Right lobe of liver (tissue), 6 donors: ENCODE data around the gene LTBR. TPM values are rescaled to one million over a fixed set of nuclear protein-coding genes. Genes with fewer than 3 reads are reported as not detected.
A peak's percentile ranks its signal among the peaks of the same experiment; 100 is the strongest.

ENCODE experiments used
- ATAC-seq, 4 donors: fragments of 200-7000 bp; cut with Tn5 transposase; one replicate each; pipeline ENCODE4 v1.9.1; 2020; ENCODE audit warnings: mild to moderate bottlenecking in 4 of 4, moderate library complexity in 4 of 4
- DNase-seq, 3 donors: peaks; one replicate each; pipeline ENCODE4 v3.0.0-alpha.2; 2020
- H3K27ac ChIP-seq, 3 donors: fragments of 200-600 bp; one replicate each; pipeline ENCODE4 v1.8.0; 2022
- H3K27me3 ChIP-seq, 2 donors: fragments of 200-600 bp; one replicate each; pipeline ENCODE4 v1.8.0; 2022
- H3K36me3 ChIP-seq, 4 donors: fragments of 200-600 bp; sonication (generic) in 1 of 4; one replicate each; pipeline versions ENCODE4 v1.5.1 to v1.8.0; 2017 to 2022; ENCODE audit warnings: control low read depth in 1 of 4
- H3K4me1 ChIP-seq, 4 donors: fragments of 200-600 bp; sonication (generic) in 1 of 4; one replicate each; pipeline versions ENCODE4 v1.5.1 to v1.8.0; 2017 to 2022; ENCODE audit warnings: control low read depth in 1 of 4
- H3K4me3 ChIP-seq, 3 donors: fragments of 200-600 bp; one replicate each; pipeline ENCODE4 v1.8.0; 2022
- H3K9me3 ChIP-seq, 4 donors: fragments of 200-600 bp; sonication (generic) in 1 of 4; one replicate each; pipeline versions ENCODE4 v1.5.1 to v1.8.0; 2017 to 2022; ENCODE audit warnings: control low read depth in 1 of 4
- POLR2A ChIP-seq: fragments of 450-650 bp; IDR thresholded peaks from one replicate; pipeline ENCODE4 v1.6.1; 2017; ENCODE audit warnings: antibody characterized with exemption, mild to moderate bottlenecking
- WGBS: methylation state at CpG from one replicate; pipeline ENCODE4 v1.1.6; 2018; ENCODE audit warnings: low coverage, low lambda C conversion rate; ENCODE audit not compliant: insufficient coverage; ENCODE audit errors: missing lambda C conversion rate; 5-methylcytosine and 5-hydroxymethylcytosine counted together
- intact Hi-C, 2 donors: fragments of 100-400 bp; cut with DNase I; formaldehyde crosslinking; loops; one replicate each; pipeline versions ENCODE4 v1.11.2 to v1.14.1; 2022
- total RNA-seq, 6 experiments: library from RNA; depleted of rRNA in 2 of 6; stranded (reverse); fragments of >200 nt in 2 of 6; fragmentation: NEBNext Ultra II Directional in 3 of 6; extraction: Animal tissue kit (Norgen Biotek cat#: 25700) in 3 of 6; gene quantifications; one replicate each; pipeline versions ENCODE4 v1.1.0 to v1.2.4, GENCODE V29; 2016 to 2023
- TF ChIP-seq, protein P1 (sequence below), 4 donors: fragments of 200-600 bp in 3 of 4; fragments of 450-650 bp in 1 of 4; IDR thresholded peaks; one replicate each; pipeline versions ENCODE4 v1.5.1 to v1.8.0; 2016 to 2022; ENCODE audit warnings: antibody characterized with exemption in 4 of 4, mild to moderate bottlenecking in 2 of 4
- donor health status: DM: no; HTN: yes; CAD: no.
- donor health status: DM: no; HTN: no; CAD: no.
- donor health status: DM: no; HTN: no; CAD: no.
- donor health status: DM: no; HTN: yes; CAD: no.
- donor health status: DM: no; HTN: yes; CAD: no.

LTBR gene
- total RNA-seq, 6 experiments from 2014 or later, result 83.8 to 235 (median 103) TPM

- H3K27me3 ChIP-seq, result no peaks in the 10 kb centered on the region
- no peaks in the 10 kb centered on the region for H3K9me3 ChIP-seq
- H3K4me3 ChIP-seq, result no peak overlapping the region
- H3K36me3 ChIP-seq, result no peaks in the 10 kb centered on the region
- DNase-seq, result no peak
- peaks cover 0 to 46% (median 20%) of the 10 kb centered on the region in 4 donors for H3K4me1 ChIP-seq
- 31% methylated on average over 1 of the region's 1 CpG for WGBS
- TF ChIP-seq, protein P1, sequence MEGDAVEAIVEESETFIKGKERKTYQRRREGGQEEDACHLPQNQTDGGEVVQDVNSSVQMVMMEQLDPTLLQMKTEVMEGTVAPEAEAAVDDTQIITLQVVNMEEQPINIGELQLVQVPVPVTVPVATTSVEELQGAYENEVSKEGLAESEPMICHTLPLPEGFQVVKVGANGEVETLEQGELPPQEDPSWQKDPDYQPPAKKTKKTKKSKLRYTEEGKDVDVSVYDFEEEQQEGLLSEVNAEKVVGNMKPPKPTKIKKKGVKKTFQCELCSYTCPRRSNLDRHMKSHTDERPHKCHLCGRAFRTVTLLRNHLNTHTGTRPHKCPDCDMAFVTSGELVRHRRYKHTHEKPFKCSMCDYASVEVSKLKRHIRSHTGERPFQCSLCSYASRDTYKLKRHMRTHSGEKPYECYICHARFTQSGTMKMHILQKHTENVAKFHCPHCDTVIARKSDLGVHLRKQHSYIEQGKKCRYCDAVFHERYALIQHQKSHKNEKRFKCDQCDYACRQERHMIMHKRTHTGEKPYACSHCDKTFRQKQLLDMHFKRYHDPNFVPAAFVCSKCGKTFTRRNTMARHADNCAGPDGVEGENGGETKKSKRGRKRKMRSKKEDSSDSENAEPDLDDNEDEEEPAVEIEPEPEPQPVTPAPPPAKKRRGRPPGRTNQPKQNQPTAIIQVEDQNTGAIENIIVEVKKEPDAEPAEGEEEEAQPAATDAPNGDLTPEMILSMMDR (IDR thresholded peaks at IDR 0.05), result no peak
- no peak for TF ChIP-seq POLR2A
- peak overlapping the region; percentile 59 to 92 (median 91) for H3K27ac ChIP-seq
- intact Hi-C loops, result no loop called here
- no peak for ATAC-seq
Observed at GRCh38 chr12:6358881-6359280, 25.1 kb upstream of the LTBR start.

- H3K36me3 ChIP-seq, result no peaks in the 10 kb centered on the region
- peak; percentile 67 to 92 (median 83) for DNase-seq
- peak; percentile 68 to 86 (median 78) for ATAC-seq
- peaks cover 0 to 50% (median 20%) of the 10 kb centered on the region in 4 donors for H3K4me1 ChIP-seq
- H3K27me3 ChIP-seq, result no peaks in the 10 kb centered on the region
- intact Hi-C loops, result no loop called here
- H3K4me3 ChIP-seq, result peak overlapping the region in 2 of 3 donors; percentile 5 to 16
- peak; percentile 81 for TF ChIP-seq POLR2A
- TF ChIP-seq, protein P1 (IDR thresholded peaks at IDR 0.05), result no peak
- H3K9me3 ChIP-seq, result no peaks in the 10 kb centered on the region
- WGBS, result 22% methylated on average over 5 of the region's 7 CpGs
- peak overlapping the region; percentile 84 to 92 (median 91) for H3K27ac ChIP-seq
Observed at GRCh38 chr12:6360080-6360571, 23.8 kb upstream of the LTBR start.

- Histone ChIP-seq H3K4me1 (peaks cover 0 to 50% (median 20%) of the 10 kb centered on the region in 4 donors), H3K4me3 (no peak overlapping the region), H3K9me3 (no peaks in the 10 kb centered on the region), H3K27me3 (no peaks in the 10 kb centered on the region), H3K27ac (peak overlapping the region; percentile 84 to 92 (median 91)), H3K36me3 (no peaks in the 10 kb centered on the region)
- no peak for TF ChIP-seq POLR2A
- TF ChIP-seq, protein P1 (IDR thresholded peaks at IDR 0.05), result no peak
- DNase-seq (no peak), ATAC-seq (peak in 1 of 4 donors; percentile 5)
- intact Hi-C loops, result no loop called here
- WGBS, result 31% methylated on average over 9 of the region's 11 CpGs
Observed at GRCh38 chr12:6360578-6361490, 23.1 kb upstream of the LTBR start.

GRCh38 chr12:6361834-6362233, 22.1 kb upstream of the LTBR start:
- Histone ChIP-seq H3K4me3 (peak overlapping the region in 1 of 3 donors; percentile 6), H3K27ac (peak overlapping the region; percentile 84 to 92 (median 91)), H3K27me3 (no peaks in the 10 kb centered on the region), H3K9me3 (no peaks in the 10 kb centered on the region), H3K4me1 (peaks cover 0 to 50% (median 20%) of the 10 kb centered on the region in 4 donors), H3K36me3 (no peaks in the 10 kb centered on the region)
- DNase-seq (peak; percentile 87 to 88 (median 87)), ATAC-seq (peak; percentile 43 to 63 (median 50))
- peak; percentile 80 for TF ChIP-seq POLR2A
- TF ChIP-seq, protein P1 (IDR thresholded peaks at IDR 0.05), result no peak
- 8% methylated on average over 5 of the region's 14 CpGs for WGBS
- intact Hi-C loops, result no loop called here
